Cardiac fibroblast (primary cell): ENCODE data around the gene SLC9B2.

Source experiments
- DNase-seq, 2 donors: peaks; one replicate each; pipeline versions ENCODE4 v3.0.0 to v3.0.0-alpha.2; 2010; ENCODE audit warnings: low read depth in 2 of 2
- H3K4me3 ChIP-seq, 2 donors: replicated peaks in 1 of 2; 1 replicate in 1 of 2; 2 replicates in 1 of 2; pipeline ENCODE4 v1.5.1; 2011; ENCODE audit warnings: low read depth in 2 of 2, low read length in 2 of 2, mild to moderate bottlenecking in 2 of 2, moderate library complexity in 1 of 2
- TF ChIP-seq, protein P1 (sequence below): IDR thresholded peaks from one replicate; pipeline ENCODE4 v1.5.1; 2011; ENCODE audit warnings: low read depth, mild to moderate bottlenecking, low read length, inconsistent platforms

SLC9B2 gene

GRCh38 chr4:103067841-103068547, 8.6 kb downstream of the SLC9B2 start:
- no peak overlapping the region for H3K4me3 ChIP-seq
- TF ChIP-seq, protein P1, sequence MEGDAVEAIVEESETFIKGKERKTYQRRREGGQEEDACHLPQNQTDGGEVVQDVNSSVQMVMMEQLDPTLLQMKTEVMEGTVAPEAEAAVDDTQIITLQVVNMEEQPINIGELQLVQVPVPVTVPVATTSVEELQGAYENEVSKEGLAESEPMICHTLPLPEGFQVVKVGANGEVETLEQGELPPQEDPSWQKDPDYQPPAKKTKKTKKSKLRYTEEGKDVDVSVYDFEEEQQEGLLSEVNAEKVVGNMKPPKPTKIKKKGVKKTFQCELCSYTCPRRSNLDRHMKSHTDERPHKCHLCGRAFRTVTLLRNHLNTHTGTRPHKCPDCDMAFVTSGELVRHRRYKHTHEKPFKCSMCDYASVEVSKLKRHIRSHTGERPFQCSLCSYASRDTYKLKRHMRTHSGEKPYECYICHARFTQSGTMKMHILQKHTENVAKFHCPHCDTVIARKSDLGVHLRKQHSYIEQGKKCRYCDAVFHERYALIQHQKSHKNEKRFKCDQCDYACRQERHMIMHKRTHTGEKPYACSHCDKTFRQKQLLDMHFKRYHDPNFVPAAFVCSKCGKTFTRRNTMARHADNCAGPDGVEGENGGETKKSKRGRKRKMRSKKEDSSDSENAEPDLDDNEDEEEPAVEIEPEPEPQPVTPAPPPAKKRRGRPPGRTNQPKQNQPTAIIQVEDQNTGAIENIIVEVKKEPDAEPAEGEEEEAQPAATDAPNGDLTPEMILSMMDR, result no peak
- peak in 1 of 2 donors; percentile 59 for DNase-seq

GRCh38 chr4:103060453-103061148, 16.0 kb downstream of the SLC9B2 start:
- H3K4me3 ChIP-seq, result no peak overlapping the region
- DNase-seq, result no peak
- TF ChIP-seq, protein P1, result no peak

DNA sequence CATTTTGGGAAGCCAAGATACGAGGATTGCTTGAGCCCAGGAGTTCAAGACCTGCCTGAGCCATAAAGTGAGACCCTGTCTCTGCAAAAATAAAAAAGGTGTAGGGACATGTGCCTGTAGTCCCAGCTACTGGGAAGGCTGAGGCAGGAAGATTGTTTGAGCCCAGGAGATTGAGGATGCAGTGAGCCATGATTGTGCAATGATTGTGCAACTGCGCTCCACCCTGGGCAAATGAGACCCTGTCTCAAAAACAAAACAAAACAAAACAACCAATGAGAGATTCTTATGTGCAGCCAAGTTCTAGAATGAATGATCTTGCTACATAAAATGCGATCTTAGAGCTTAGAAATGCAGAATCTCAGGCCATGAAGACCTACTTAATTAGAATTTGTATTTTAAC, 22.5 kb downstream of the SLC9B2 start:
- H3K4me3 ChIP-seq, result no peak overlapping the region
- no peak for DNase-seq
- TF ChIP-seq, protein P1, result no peak

GRCh38 chr4:103052779-103053178, 23.8 kb downstream of the SLC9B2 start:
- DNase-seq, result no peak
- TF ChIP-seq, protein P1, result no peak
- no peak overlapping the region for H3K4me3 ChIP-seq

DNA sequence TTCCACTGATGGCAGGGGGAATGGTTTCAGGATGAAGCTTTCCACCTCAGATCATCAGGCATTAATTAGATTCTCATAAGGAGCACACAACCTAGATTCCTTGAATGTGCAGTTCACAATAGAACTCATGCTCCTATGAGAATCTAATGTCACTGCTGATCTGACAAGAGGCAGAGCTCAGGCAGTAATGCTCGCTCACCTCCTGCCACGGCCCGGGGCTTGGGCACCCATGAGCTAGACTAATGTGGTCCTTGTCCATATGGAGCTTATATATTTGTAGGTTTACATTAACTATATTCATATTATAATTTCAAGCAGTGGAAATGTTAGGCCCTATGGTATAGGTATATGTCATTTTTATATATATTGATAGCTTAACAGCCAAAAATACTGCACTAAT, 24.4 kb downstream of the SLC9B2 start:
- DNase-seq, result no peak
- TF ChIP-seq, protein P1, result no peak
- H3K4me3 ChIP-seq, result no peak overlapping the region

- DNase-seq, result peak in 1 of 2 donors; percentile 9
- TF ChIP-seq, protein P1, result no peak
- no peak overlapping the region for H3K4me3 ChIP-seq
Observed at GRCh38 chr4:103050736-103051436, 25.7 kb downstream of the SLC9B2 start.
